T-helper 1 cell treated with Interleukin-12 subunit alpha and Interleukin-12 subunit beta and Interleukin-4 antibody, amounts not matched to agents 30 ng/mL and 1 ng/mL, for 36 hours (primary cell): Measurements from ENCODE around the gene TMEM38B. TPM values are rescaled to one million over a fixed set of nuclear protein-coding genes. Genes with fewer than 3 reads are reported as not detected.
"Not testable (repeated sequence)": the region's sequence is repeated elsewhere in the genome, so short reads cannot be mapped to it uniquely, and the experiment has no call there.

Experiments used
- intact Hi-C: fragments of 100-400 bp; cut with micrococcal nuclease; formaldehyde crosslinking; loops from one replicate; pipeline ENCODE4 v1.15.1; 2024
- total RNA-seq: library from RNA; stranded (reverse); gene quantifications from 2 replicates; pipeline ENCODE4 v1.2.3, GENCODE V29; 2022

Gene TMEM38B
- total RNA-seq, 1 donor from 2014 or later, result 5.7 TPM

GRCh38 chr9:105681313-105681712, 13.0 kb upstream of the TMEM38B start:
- intact Hi-C loops, result no loop called here

GRCh38 chr9:105681724-105682123, 12.6 kb upstream of the TMEM38B start:
- intact Hi-C loops, result no loop called here

- intact Hi-C loops, result no loop called here
These were observed 10.6 kb upstream of the TMEM38B start for GRCh38 chr9:105683688-105684275.

GRCh38 chr9:105686936-105687335, 7.4 kb upstream of the TMEM38B start:
- intact Hi-C loops, result no loop called here

- intact Hi-C loops, result loop anchor here (5.0 to 10.0 kb wide), 3 partner anchors 763 to 1797 kb away; partner anchors contain the start of genes ABCA1 and KLF4
These were observed 3.6 kb upstream of the TMEM38B start for GRCh38 chr9:105690742-105691141.

GRCh38 chr9:105693435-105694189, 729 bp upstream of the TMEM38B start:
- intact Hi-C loops, result loop anchor here (1.0 to 10.0 kb wide), 16 partner anchors 15 to 1794 kb away; partner anchors contain the start of genes ABCA1, FKTN, FSD1L and KLF4

GRCh38 chr9:105694848-105695581, 674 bp downstream of the TMEM38B start:
- intact Hi-C loops, result loop anchor here (1.0 to 10.0 kb wide), 17 partner anchors 13 to 1792 kb away; partner anchors contain the start of genes ABCA1, FKTN, FSD1L and KLF4

- intact Hi-C loops, result loop anchor here (10.0 kb wide), 1 partner anchor 832 kb away; no protein-coding TSS in a partner anchor
These were observed 2.0 kb downstream of the TMEM38B start for GRCh38 chr9:105696219-105696793.

- intact Hi-C loops, result loop anchor here (10.0 kb wide), 1 partner anchor 833 kb away; no protein-coding TSS in a partner anchor
These were observed 3.5 kb downstream of the TMEM38B start for GRCh38 chr9:105697871-105698270.

- intact Hi-C loops, result loop anchor here (10.0 kb wide), 1 partner anchor 834 kb away; no protein-coding TSS in a partner anchor
These were observed 4.1 kb downstream of the TMEM38B start for GRCh38 chr9:105698348-105698870.

GRCh38 chr9:105700668-105701067, 6.3 kb downstream of the TMEM38B start:
- intact Hi-C loops, result no loop called here

- intact Hi-C loops, result no loop called here
These were observed 6.8 kb downstream of the TMEM38B start for GRCh38 chr9:105701145-105701544.

- intact Hi-C loops, result no loop called here
These were observed 7.9 kb downstream of the TMEM38B start for GRCh38 chr9:105702207-105702606.

GRCh38 chr9:105703638-105704037, 9.3 kb downstream of the TMEM38B start:
- intact Hi-C loops, result not testable (repeated sequence)

GRCh38 chr9:105706156-105706555, 11.8 kb downstream of the TMEM38B start:
- intact Hi-C loops, result no loop called here

- intact Hi-C loops, result loop anchor here (1.0 kb wide), 1 partner anchor 14 kb away; the partner anchor contains the start of gene TMEM38B
These were observed 14.1 kb downstream of the TMEM38B start for GRCh38 chr9:105708405-105708804.

GRCh38 chr9:105710638-105711037, 16.3 kb downstream of the TMEM38B start:
- intact Hi-C loops, result loop anchor here (10.0 kb wide), 1 partner anchor 926 kb away; no protein-coding TSS in a partner anchor

GRCh38 chr9:105711867-105712266, 17.5 kb downstream of the TMEM38B start:
- intact Hi-C loops, result loop anchor here (10.0 kb wide), 1 partner anchor 927 kb away; no protein-coding TSS in a partner anchor

- intact Hi-C loops, result loop anchor here (10.0 kb wide), 1 partner anchor 927 kb away; no protein-coding TSS in a partner anchor
These were observed 18.0 kb downstream of the TMEM38B start for GRCh38 chr9:105712297-105712696.

GRCh38 chr9:105712773-105713172, 18.4 kb downstream of the TMEM38B start:
- intact Hi-C loops, result loop anchor here (10.0 kb wide), 1 partner anchor 928 kb away; no protein-coding TSS in a partner anchor
